RPMI8226 (cell line): ENCODE results near the gene RBMS3.

Experiments used
- DNase-seq: peaks from one replicate; pipeline ENCODE4 v3.0.0-alpha.2; 2015

RBMS3 gene

DNA sequence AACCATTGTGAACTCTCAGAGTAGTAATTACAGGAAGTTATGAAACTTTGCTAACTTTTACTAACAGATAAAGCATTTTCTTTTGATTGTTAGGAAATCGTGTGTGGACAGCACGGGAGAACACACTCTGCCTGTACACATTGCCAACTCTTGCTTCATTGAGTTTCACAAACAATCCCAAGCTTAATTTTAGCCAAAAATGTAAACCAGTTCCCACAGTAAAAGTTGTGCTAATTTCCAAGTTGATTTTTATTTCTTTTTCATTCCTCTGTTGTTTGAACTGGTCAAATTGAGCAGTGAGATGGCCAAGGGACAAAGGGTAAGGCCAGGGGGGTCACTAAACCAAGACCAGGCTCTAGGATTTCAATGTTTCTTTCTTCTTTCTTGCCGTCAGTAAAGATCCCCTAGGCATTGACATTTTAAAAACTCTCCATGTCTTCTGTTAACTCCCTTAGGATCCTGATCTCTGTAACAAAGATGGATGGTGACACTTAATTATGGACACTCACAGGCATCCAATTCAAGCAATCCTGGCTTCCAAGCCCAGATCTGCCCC lies 414.9 kb downstream of the RBMS3 start:
- DNase-seq: no peak

DNA sequence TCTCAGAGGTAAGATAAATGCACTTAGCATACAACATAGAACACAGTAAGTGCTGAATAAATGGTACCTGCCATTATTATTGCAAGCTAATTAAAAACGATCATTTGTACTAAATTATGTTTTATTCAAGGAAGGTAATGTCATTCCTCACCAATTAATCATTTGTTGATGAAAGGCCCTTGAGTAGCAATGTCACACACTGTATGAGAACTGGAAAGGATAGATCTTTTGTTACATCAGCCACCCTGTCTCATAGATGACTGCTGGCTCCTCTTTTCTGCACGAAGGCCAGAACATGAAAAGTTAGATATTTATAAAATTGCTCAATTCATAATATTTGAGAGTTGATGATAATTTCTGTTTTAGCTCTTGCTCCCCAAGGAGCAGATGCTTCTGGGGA lies 415.4 kb downstream of the RBMS3 start:
- no peak for DNase-seq

DNA sequence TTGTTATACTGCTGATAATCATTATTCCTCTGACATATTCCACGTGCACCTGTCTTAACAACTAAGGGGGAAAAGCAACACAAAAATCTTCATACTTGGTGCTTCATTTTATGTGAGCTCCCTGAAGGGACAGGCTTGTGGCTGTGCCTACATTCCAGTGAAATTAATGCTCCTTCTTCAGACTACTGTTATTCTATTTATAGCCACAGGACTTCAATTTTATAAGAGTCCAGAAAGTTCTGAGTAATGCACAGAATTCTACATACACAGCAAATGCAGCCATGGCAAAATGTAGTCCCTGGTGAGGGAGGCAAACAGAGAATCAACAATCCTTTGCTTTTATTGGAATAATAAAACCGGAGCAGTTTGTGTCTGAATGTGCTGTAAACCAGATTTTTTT lies 417.1 kb downstream of the RBMS3 start:
- DNase-seq: no peak

DNA sequence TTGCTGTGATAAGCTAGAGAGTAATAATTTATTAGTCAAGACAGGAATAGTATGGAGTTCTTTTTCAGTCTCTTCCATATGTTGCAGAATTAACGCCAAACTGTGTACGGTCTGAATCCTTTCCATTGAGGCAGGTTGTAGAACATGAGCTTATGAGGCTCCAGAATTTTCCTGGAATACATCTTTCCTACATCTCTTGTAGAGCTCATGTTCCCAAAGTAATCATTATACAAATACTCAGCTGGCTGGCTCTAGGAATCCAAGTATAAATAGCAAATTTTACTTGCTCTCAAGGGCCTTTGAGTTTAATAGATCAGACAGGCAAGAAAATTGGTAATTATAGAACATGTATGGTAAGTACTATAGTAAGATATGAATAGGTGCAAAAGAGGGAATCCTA lies 419.4 kb downstream of the RBMS3 start:
- no peak for DNase-seq

DNA sequence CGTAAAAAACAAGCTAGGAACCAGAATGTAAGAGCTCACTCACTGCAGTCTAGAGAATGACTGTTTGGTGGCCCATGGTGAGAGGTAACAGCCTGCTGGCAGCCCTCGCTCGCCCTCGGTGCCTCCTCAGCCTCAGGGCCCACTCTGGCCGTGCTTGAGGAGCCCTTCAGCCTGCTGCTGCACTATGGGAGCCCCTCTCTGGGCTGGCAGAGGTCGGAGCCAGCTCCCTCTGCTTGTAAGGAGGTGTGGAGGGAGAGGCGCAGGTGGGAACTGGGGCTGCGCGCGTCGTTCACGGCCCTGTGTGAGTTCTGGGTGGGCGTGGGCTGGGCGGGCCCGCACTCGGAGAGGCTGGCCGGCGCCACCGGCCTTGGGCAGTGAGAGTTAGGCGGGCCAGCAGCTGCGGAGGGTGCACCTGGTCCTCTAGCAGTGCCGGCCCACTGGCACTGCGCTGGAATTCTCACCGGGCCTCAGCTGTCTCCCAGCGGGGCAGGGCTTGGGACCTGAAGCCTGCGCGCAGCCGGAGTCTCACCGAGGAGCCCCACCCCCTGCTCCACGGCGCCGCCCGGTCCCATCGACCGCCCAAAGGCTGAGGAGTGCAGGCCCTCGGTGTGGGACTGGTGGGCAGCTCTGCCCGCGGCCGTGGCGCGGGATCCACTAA lies 420.6 kb downstream of the RBMS3 start:
- no peak for DNase-seq

DNA sequence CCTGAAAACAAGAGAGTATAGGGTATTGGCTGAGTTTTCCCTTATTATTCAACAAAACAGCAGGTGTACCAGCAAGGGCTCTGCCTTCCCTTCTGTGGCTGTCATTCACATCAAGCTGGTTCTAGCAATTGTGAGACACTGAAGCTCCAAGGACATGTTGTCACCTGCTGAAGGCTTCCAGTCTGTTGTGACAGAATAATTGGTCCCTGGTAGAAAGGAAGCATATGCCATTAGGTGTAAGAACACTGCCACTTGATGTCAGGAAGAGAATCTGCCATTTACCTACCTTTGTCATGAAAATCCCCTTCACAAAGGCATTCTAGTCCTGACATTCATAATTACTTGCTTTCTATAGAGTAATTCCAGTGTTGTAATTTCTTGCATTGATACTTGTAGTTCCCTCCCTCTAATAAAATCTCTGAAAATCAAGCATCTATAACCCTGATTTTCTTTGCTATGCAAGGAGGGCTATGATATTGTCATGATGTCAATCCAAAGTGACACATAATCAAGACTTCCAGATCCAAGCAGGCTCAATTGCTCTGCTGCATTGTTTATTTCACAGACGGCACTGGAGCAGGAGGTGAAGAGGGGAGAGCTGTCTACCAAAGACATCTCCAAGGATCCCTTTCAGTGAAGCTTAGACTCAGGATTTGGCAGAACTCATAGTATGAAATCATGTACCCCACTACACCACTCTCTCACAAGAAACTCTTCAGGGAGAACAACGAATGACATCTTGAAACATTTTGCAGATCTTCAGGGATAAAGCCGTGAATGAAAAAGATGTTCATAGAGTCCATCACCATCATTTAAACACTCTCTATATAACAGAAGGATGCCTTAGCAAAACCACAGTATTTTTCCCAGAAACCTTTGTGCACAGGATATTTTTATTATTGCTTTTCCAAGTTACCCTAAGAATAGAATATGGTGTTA lies 425.3 kb downstream of the RBMS3 start:
- no peak for DNase-seq

DNA sequence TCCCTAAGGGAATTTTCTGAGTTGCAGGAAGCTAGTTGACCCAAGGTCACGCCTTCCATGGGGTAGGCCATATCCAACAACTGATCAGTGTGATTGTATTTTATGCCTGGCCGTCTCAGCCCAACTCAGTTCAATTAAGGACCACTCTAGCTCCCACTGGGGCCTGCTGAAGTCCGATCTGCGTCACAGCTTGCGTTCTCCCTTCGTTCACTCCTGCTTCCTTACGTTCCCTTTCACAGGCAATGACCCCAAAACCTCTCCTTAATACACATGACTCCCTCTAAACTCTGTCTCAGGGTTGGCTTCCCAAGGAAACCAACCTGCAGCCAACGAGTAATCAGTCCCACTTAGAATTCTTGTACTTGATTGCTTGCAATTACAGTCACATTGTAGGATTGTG lies 428.0 kb downstream of the RBMS3 start:
- no peak for DNase-seq

DNA sequence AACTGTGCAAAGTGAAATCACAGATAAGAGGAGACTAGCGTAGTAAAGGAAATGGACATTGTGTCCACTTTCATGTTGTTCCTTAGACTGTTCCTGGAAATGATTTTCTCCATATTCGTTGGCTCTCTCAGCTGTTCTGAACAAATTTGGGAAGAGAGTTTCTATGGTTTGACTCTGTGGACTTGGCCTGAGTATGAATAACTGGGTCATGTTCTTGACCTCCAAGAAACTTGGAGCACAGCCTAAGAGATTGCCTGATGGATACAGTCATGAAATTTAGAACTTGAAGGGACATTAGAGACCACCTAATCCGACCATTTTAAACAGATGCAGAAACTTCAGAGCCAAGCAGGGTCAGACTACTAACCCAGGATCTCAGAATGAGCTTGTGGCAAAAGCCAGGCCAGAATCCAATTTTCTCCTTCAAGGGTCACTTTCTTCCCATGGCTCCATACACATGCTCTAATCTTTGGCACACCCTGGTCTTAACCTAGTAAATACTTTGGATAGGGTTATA lies 430.4 kb downstream of the RBMS3 start:
- no peak for DNase-seq

DNA sequence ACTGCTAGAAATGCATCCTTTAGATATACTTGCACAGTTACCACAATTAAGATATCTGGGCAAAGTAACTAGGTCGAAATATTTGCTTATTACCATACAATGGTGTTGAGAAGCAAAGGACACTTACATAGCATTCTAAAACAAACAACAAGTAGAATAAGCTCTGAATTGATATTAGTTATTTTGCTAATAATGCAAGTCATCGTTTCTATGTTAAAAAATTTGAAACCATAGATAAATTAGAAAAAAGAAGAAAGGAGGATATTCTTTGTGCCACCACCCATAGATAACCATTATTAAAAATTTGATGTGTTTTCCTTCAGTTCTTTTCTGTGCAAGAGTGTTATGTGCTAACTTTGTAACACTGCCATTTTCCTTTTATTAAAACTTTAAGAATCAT lies 435.3 kb downstream of the RBMS3 start:
- DNase-seq: no peak

DNA sequence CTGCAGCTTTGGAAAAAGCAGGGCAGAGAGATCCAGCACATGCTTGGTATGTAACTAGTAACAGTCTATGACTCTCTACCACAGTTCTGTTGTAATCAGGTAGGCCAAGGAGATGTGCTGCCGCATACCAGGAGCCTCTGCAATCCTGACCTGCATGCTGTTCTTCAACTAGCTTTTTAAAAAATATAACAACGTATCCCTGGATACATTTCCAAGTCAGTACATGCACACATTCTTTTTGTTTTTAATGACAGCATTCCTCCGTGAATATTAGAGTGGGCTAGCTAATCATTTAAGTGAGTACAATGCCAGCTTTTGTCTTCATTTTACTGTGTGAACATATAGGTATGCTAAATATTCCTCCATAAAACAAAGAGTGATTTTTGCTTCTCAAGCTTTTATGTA lies 437.8 kb downstream of the RBMS3 start:
- no peak for DNase-seq

DNA sequence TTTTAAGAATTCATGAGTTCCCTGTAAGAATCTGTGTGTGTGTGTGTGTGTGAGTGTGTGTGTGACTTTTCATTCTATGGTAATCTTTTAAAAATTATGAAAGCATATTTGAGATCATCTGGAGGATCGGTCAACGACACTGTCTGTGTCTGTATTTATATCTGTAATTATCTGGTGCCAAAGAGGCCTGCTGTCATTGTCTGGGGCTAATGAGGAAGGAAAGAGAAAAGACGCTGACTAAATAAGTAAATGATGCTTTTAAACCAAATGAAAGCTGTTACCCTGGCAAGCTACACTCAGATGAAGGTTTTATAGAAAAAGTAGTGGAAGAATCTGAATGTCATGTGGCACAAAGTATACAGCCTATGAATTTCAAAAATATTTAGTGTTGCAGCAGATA lies 439.8 kb downstream of the RBMS3 start:
- no peak for DNase-seq

DNA sequence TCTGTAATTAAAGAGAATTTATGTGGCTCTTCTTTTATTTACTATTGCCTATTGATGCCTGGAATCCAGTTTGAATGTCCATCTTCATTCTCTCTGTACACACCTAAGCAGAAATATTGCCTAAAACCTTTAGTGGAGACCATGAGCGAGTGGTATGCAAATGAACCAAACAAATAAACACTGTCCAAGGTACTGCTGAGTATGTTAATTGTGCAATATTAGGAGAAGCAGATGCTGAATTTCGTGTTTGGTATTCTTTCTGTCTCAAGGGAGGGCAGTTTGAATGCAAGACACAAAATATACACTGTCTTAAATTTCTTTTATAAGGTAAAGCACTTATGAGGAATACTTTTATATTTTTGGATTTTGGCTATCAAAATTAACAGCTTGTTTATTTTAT lies 440.9 kb downstream of the RBMS3 start:
- DNase-seq: no peak

DNA sequence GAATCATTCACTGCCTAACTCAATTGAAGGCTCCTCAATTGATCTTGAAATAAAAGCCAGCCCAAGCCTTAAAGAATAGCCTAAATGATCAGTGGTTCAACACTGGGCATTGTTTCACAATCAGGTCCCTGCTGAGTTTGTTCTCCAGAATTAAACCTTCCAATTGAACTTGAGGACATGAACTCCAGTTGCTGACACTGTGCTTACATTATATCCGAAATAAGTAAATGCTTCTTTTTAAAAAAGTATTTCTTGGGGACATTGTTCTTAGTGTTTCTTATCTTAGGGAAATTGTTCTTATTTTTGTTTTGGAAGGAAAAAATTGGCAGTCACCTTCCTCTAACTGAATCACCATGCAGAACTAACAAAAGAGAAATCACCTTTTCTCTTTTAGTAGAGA lies 450.2 kb downstream of the RBMS3 start:
- DNase-seq: no peak

DNA sequence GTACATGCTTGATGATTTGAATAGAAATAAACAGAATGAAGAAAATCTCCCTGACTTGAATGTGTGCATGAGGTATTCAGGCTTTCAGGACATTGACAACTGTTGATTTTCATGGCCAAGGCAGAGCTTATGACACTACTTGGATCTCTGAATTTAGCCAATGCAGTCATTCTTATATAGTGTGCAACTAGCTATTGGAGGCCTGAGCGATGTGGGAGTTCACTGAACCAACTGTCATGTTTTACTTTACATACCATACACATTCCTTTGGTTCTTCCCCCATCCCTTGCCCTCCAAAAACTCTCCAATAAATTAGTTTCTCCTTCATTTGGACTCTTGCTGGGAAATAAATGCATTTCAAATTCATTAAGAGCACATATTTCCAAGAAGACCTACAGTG lies 460.4 kb downstream of the RBMS3 start:
- no peak for DNase-seq

DNA sequence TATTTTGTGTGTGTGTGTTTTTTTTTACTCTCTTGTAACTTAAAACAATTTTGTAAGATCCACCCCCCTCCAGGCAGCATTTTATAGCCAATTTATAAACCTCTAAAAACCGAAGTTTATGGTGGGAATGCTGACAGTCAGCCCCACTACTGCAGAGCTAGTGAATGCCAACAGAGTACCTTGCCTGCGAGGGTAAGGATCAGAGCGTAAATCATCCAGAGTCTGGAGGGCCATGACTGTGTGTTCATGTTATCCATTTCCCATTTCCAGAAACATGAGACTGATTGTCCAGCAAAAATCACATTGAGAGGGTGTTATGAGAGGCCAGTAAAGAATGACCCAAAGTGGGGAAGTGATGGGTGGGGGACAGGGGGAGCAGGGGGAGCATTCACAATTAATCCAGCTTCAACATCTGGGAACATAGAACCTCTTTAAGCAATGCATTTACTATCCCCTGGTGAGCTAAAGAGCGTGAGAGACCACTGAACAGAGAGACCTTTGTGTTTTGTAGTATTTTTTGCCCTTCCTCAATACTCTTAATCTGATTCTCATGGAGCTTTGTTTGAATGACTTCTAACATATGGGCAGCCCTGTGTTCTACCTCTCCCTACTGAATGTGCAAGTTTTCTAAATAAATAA lies 464.5 kb downstream of the RBMS3 start:
- DNase-seq: no peak

DNA sequence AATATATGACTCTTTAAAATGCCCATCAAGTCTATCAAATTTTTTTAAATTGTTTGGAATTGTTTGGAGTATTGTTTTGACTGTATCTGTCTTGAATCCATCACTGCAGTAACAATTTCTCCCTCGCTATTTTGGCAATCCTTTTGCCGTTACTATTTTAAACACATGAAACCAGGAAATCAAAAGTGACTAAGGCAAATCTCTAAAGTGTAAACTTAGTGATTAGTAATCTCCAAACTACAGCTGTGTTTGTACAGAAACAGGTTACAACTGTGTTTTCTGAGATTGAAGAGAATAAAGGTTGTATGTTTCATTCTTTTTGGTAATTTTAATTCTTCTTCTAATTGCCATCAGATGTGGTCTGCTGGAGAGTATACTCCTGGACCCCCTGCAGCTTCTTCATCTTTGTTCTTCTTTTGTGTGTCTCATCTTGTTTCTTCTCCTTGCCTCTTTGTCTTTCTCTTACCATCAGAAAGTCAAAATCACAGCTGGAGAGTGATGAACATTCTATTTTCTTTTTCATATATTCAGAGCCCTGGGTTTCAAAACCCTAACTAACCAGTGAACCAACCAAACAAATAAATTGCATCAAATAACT lies 465.4 kb downstream of the RBMS3 start:
- no peak for DNase-seq

DNA sequence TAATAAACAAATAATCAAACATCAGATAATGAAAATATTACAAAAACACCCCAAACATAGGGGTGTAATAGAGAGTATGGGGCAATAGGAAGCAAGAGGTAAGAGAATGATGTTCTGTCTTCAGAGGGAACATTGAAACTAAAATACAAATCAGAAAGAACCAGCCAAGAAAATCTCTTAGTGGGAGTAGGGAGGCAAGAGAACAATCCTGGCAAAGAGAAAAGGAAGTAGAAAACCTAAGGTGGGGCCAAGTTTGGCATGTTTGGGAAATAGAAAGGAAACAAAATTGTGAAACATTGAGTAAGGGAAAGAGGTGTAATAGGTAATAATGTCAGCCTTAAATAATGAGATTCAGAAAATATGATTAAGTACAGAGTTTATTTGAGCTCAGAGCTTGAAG lies 467.1 kb downstream of the RBMS3 start:
- no peak for DNase-seq

DNA sequence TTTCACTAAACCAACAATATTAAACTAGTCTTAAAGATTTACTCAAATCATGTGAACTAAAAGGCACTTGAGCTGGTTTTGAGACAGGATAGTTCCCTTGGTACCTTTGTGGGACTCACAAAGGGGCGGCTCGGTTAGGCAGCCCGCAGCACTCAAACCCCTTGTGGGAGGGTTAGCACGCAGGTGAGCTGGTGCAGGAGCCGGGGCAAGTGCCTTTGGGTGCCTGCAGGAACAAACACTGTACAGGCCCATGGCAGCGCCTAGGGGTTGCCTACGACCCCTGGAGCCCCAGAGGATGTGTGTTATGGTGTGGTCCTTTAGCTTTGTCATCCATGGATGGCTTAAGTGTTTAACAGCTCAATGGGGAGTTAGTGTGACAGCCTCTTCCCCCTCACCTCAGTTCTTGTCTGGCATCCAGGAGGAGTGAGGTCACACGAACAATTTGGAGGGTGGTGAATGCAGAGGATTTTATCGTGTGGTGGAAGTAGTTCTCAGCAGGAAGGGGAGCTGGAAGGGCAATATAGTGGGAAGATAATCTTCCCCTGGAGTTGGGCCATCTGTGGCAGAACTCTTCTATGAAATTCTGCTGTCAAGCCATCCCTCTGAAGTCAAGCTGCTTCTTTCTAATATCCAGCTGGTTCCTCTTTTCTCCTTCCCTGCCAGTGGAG lies 470.9 kb downstream of the RBMS3 start:
- no peak for DNase-seq

DNA sequence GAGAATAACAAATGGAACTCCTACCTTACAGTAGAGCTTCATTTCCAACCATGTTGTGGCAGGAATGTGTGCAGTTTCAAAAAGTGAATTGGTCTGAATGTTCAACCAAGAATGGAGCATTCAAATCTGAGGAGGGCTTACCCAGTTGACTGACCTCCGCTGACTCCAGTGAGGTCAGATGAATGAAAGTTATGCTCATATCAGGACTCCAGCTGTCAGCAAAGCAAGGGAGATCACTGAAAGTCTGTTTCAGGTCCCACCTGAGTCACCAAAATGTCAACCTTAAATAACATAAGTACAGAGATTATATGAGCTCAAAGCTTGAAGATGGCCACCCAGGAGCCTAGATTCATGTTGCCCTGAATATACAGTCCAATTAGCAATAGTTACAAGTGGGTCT lies 473.5 kb downstream of the RBMS3 start:
- no peak for DNase-seq

DNA sequence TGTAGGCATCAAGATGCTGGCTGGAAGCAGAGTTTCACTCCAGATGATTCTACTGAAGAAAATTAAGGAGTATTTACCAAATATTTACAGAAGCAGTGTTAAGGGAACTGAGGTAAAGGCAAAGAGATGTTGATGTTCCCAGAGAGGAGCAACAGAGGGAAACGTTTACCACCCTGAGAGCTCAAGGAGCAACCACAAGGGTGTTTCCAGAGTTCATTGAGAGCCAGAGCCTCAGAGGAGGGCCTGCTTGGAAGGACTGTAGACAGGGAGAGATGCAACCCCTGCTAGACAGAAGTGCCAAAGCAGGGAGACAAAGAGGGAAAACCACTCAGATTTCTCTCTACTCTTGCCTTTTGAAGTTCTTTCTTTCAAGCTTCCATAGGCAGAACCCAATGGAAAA lies 474.5 kb downstream of the RBMS3 start:
- no peak for DNase-seq

DNA sequence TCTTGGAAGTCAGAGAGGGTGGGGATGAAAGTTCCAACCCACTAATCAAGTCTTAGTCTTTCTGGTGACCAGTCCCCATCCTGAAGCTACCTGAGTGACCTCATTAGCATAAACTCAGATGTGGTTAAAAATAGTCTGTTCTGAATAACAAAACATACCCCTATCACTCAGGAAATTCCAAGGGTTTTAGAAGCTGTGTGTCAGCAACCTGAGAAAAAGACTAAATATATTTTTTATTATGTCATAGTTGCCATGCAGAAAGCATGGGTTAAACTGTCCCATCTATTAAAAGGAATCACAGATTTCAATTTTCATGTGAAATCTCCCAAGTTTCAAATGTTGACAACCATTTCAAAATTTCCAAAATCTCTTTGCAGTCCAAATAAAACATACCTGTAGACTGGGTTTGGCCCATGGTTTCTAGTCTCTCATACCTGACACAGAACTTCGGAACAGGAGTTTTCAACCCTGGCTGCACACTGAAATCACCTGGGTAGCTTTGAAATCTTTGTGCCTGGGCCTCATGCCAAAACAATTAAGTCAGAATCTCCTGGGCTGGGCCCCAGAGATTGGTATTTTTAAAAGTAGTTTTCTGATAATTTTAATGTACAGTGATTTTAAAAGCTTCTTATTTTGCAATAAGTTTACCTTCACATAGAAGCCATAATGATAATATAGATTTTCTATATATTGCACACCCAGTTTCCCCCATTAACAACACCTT lies 476.3 kb downstream of the RBMS3 start:
- peak; percentile 12 for DNase-seq

DNA sequence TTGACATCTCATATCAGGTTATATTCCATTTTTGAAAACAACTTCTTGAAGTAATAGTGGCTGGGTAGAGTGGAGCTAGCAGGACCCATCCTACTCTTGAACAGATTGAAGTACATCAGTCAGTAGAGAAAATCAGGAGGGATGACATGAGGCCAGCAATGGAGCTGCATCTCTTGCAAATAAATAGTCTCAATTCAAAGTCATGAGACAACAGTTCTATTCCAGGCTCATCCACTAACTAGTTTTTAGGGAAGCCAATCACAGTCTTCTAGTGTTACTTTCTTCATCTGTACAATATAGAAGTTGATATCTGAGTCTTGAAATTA lies 477.2 kb downstream of the RBMS3 start:
- no peak for DNase-seq
